ENCODE measurements around the gene TRPV3.

Gene TRPV3

GRCh38 chr17:3571043-3571900 is 13.7 kb upstream of the TRPV3 start:
- Histone ChIP-seq H3K9me3 (ENCODE audit: insufficient read depth, low read length, severe bottlenecking) (no peaks in the 10 kb centered on the region), H3K4me1 (ENCODE audit: insufficient read depth, low read length) (no peaks in the 10 kb centered on the region), H3K4me2 (ENCODE audit: insufficient read depth, low read length) (no peak overlapping the region), H3K4me3 (ENCODE audit: low read depth in 1 of 2, low read length in 2 of 2) (no peak overlapping the region), H3K27me3 (ENCODE audit: insufficient read depth, low read length, poor library complexity) (no peaks in the 10 kb centered on the region), H4K20me1 (ENCODE audit: insufficient read depth, low read length) (no peaks in the 10 kb centered on the region), H3K9ac (ENCODE audit: low read depth, low read length) (no peak overlapping the region), H3K27ac (ENCODE audit: low read length) (no peak overlapping the region), H3K36me3 (ENCODE audit: insufficient read depth, low read length) (peaks cover 3% of the 10 kb centered on the region; the same call in 1 of the 2 replicates), H2AFZ (ENCODE audit: low read depth, low read length) (no peak overlapping the region), H3K79me2 (ENCODE audit: insufficient read depth, low read length) (no peaks in the 10 kb centered on the region)
- TF ChIP-seq, protein P1, sequence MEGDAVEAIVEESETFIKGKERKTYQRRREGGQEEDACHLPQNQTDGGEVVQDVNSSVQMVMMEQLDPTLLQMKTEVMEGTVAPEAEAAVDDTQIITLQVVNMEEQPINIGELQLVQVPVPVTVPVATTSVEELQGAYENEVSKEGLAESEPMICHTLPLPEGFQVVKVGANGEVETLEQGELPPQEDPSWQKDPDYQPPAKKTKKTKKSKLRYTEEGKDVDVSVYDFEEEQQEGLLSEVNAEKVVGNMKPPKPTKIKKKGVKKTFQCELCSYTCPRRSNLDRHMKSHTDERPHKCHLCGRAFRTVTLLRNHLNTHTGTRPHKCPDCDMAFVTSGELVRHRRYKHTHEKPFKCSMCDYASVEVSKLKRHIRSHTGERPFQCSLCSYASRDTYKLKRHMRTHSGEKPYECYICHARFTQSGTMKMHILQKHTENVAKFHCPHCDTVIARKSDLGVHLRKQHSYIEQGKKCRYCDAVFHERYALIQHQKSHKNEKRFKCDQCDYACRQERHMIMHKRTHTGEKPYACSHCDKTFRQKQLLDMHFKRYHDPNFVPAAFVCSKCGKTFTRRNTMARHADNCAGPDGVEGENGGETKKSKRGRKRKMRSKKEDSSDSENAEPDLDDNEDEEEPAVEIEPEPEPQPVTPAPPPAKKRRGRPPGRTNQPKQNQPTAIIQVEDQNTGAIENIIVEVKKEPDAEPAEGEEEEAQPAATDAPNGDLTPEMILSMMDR (IDR thresholded peaks at IDR 0.05; ENCODE audit: borderline replicate concordance, extremely low read depth, low read length, poor library complexity, severe bottlenecking) = no peak
- TF ChIP-seq EZH2 (IDR thresholded peaks at IDR 0.05; ENCODE audit: borderline replicate concordance, low read depth, low read length, severe bottlenecking) = no peak
- ATAC-seq (ENCODE audit: insufficient read depth, low read depth) (no peak), DNase-seq (no peak)

GRCh38 chr17:3569534-3570137 is 12.0 kb upstream of the TRPV3 start:
- TF ChIP-seq EZH2 (IDR thresholded peaks at IDR 0.05; ENCODE audit: borderline replicate concordance, low read depth, low read length, severe bottlenecking) = no peak
- TF ChIP-seq, protein P1 (IDR thresholded peaks at IDR 0.05; ENCODE audit: borderline replicate concordance, extremely low read depth, low read length, poor library complexity, severe bottlenecking) = no peak
- H3K27me3 ChIP-seq (ENCODE audit: insufficient read depth, low read length, poor library complexity) = no peaks in the 10 kb centered on the region
- no peak overlapping the region for H3K4me3 ChIP-seq (ENCODE audit: low read depth in 1 of 2, low read length in 2 of 2)
- no peak overlapping the region for H3K27ac ChIP-seq (ENCODE audit: low read length)
- H2AFZ ChIP-seq (ENCODE audit: low read depth, low read length) = no peak overlapping the region
- no peaks in the 10 kb centered on the region for H3K9me3 ChIP-seq (ENCODE audit: insufficient read depth, low read length, severe bottlenecking)
- H3K9ac ChIP-seq (ENCODE audit: low read depth, low read length) = no peak overlapping the region
- DNase-seq (no peak), ATAC-seq (ENCODE audit: insufficient read depth, low read depth) (no peak)
- no peaks in the 10 kb centered on the region for H4K20me1 ChIP-seq (ENCODE audit: insufficient read depth, low read length)
- H3K4me2 ChIP-seq (ENCODE audit: insufficient read depth, low read length) = no peak overlapping the region
- peaks cover 3% of the 10 kb centered on the region; the same call in 1 of the 2 replicates for H3K36me3 ChIP-seq (ENCODE audit: insufficient read depth, low read length)
- H3K79me2 ChIP-seq (ENCODE audit: insufficient read depth, low read length) = no peaks in the 10 kb centered on the region
- no peaks in the 10 kb centered on the region for H3K4me1 ChIP-seq (ENCODE audit: insufficient read depth, low read length)

DNA sequence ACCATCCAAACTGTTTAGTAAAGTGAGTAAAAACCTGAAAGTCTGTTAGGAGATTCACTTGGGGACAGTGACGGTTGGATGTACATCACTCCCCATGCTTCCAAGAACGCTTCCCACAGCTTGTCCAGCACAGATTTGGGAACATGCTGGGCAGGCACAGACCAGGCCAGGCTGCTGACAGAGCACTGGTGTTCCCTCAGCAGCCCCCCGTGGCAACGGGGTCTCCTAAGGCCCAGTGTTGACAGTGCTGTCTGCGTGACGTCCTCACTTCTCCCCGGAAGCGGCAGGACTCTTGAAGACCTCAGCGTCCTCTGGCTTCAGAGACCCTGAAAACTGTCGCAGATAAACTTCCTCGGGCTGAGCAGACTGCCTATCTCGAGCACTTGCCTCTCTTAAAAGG is 8.9 kb upstream of the TRPV3 start:
- H3K27me3 ChIP-seq (ENCODE audit: insufficient read depth, low read length, poor library complexity) = no peaks in the 10 kb centered on the region
- no peak overlapping the region for H3K27ac ChIP-seq (ENCODE audit: low read length)
- no peak for DNase-seq
- H2AFZ ChIP-seq (ENCODE audit: low read depth, low read length) = no peak overlapping the region
- no peak for TF ChIP-seq EZH2 (IDR thresholded peaks at IDR 0.05; ENCODE audit: borderline replicate concordance, low read depth, low read length, severe bottlenecking)
- TF ChIP-seq, protein P1 (IDR thresholded peaks at IDR 0.05; ENCODE audit: borderline replicate concordance, extremely low read depth, low read length, poor library complexity, severe bottlenecking) = no peak
- peaks cover 3% of the 10 kb centered on the region; the same call in 1 of the 2 replicates for H3K36me3 ChIP-seq (ENCODE audit: insufficient read depth, low read length)
- H3K79me2 ChIP-seq (ENCODE audit: insufficient read depth, low read length) = no peaks in the 10 kb centered on the region
- no peaks in the 10 kb centered on the region for H3K9me3 ChIP-seq (ENCODE audit: insufficient read depth, low read length, severe bottlenecking)
- no peaks in the 10 kb centered on the region for H4K20me1 ChIP-seq (ENCODE audit: insufficient read depth, low read length)
- no peak overlapping the region for H3K4me3 ChIP-seq (ENCODE audit: low read depth in 1 of 2, low read length in 2 of 2)
- H3K4me1 ChIP-seq (ENCODE audit: insufficient read depth, low read length) = no peaks in the 10 kb centered on the region
- no peak overlapping the region for H3K4me2 ChIP-seq (ENCODE audit: insufficient read depth, low read length)
- no peak overlapping the region for H3K9ac ChIP-seq (ENCODE audit: low read depth, low read length)
- ATAC-seq (ENCODE audit: insufficient read depth, low read depth) = no peak

All from DND-41 (cell line).